Neural progenitor cell (in vitro differentiated cells): ENCODE results near the gene PAK1.

Experiments used
- EZH2 ChIP-seq: fragments of 200-600 bp; sonication (generic); IDR thresholded peaks from 2 replicates; pipeline ENCODE4 v1.6.1; 2017; ENCODE audit warnings: antibody characterized with exemption, mild to moderate bottlenecking, moderate library complexity
- EZH2phosphoT487 ChIP-seq: fragments of 200-600 bp; sonication (generic); IDR thresholded peaks from 2 replicates; pipeline ENCODE4 v1.6.1; 2017; ENCODE audit warnings: antibody characterized with exemption
- TF ChIP-seq, protein P1 (sequence below): fragments of 200-600 bp; sonication (generic); IDR thresholded peaks from 2 replicates; pipeline ENCODE4 v1.5.1; 2017; ENCODE audit warnings: antibody characterized with exemption, mild to moderate bottlenecking

DNA sequence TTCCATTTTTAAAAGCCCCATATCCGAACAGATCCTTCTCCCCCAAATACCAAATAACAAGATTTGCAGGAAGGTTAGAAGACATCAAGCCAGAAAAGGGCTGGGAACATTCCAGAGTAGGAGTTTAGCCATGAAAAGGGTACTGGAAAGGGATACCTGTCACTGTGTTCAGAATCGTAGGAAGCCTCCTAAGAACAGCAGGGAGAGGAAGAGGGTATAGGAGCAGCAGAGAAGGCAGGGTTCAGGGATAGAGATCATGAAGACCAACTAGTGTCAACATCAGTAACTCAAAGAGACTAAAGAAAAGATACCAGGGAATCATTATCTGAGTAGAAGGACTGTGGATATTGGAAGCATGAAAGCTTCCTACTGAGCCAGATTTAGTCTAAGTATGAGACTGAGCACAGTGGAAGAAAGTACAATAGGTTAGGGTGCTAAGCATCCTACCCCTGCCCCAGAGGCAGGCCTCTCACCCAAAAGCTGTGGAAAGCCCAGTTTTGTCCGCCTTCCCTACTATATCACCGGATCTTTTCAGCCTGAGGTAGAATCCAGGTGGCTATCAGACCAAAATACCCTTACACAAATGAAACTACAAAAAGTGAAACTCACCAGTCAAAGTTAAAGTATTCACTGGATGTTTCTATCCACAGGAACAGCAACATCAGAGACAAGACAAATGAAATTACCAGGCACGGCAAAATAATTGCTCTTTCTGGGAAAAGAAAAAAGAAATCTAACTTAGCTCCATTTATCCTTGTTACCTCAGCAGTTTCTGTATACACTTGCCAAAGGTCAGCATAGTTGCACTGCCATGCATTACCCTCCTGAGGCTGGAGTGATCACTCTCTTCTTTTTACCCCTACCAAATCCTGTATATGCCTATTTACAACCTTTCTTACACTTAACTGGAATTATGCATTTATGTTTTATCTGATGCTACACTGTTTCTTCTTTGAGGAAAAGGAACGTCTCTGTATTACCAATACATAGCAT, 189.1 kb downstream of the PAK1 start:
- TF ChIP-seq, protein P1, sequence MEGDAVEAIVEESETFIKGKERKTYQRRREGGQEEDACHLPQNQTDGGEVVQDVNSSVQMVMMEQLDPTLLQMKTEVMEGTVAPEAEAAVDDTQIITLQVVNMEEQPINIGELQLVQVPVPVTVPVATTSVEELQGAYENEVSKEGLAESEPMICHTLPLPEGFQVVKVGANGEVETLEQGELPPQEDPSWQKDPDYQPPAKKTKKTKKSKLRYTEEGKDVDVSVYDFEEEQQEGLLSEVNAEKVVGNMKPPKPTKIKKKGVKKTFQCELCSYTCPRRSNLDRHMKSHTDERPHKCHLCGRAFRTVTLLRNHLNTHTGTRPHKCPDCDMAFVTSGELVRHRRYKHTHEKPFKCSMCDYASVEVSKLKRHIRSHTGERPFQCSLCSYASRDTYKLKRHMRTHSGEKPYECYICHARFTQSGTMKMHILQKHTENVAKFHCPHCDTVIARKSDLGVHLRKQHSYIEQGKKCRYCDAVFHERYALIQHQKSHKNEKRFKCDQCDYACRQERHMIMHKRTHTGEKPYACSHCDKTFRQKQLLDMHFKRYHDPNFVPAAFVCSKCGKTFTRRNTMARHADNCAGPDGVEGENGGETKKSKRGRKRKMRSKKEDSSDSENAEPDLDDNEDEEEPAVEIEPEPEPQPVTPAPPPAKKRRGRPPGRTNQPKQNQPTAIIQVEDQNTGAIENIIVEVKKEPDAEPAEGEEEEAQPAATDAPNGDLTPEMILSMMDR: no peak
- TF ChIP-seq EZH2 (no peak), EZH2phosphoT487 (no peak)
